Body of pancreas (tissue), 4 donors: Measurements from ENCODE around the gene SAMHD1. TPM values are rescaled to one million over a fixed set of nuclear protein-coding genes. Genes with fewer than 3 reads are reported as not detected.
"Not testable (repeated sequence)": the region's sequence is repeated elsewhere in the genome, so short reads cannot be mapped to it uniquely, and the experiment has no call there.

Experiments used
- ATAC-seq: fragments of 150-250 bp; one replicate; pipeline ENCODE4 v1.9.1; 2016
- DNase-seq, 4 donors: peaks; one replicate each; pipeline ENCODE4 v3.0.0-alpha.2; 2019
- H3K27ac ChIP-seq, 4 donors: fragments of 200-600 bp; sonication (generic); 1 replicate in 3 of 4; 2 replicates in 1 of 4; pipeline versions ENCODE4 v1.5.1 to v1.6.1; 2016 to 2019; ENCODE audit warnings: mild to moderate bottlenecking in 1 of 4, mixed read lengths in 1 of 4, moderate library complexity in 1 of 4
- H3K27me3 ChIP-seq, 2 donors: fragments of 200-600 bp; sonication (generic); one replicate each; pipeline ENCODE4 v1.6.0; 2016; ENCODE audit warnings: mild to moderate bottlenecking in 1 of 2
- H3K36me3 ChIP-seq, 2 donors: fragments of 200-600 bp; sonication (generic); replicated peaks in 1 of 2; 2 replicates each; pipeline ENCODE4 v1.5.1; 2016; ENCODE audit warnings: low read depth in 2 of 2; ENCODE audit not compliant: insufficient read depth in 1 of 2
- H3K4me1 ChIP-seq: fragments of 200-600 bp; sonication (generic); one replicate; pipeline ENCODE4 v1.6.0; 2016
- H3K4me3 ChIP-seq, 2 donors: fragments of 200-600 bp; sonication (generic); 1 replicate in 1 of 2; 2 replicates in 1 of 2; pipeline ENCODE4 v1.5.1; 2016 to 2019
- H3K9me3 ChIP-seq, 3 donors: fragments of 200-600 bp; sonication (generic); 1 replicate in 2 of 3; 2 replicates in 1 of 3; pipeline ENCODE4 v1.5.1; 2016
- POLR2A ChIP-seq, 3 donors: fragments of 450-650 bp; IDR thresholded peaks; one replicate each; pipeline ENCODE4 v1.6.1; 2016; ENCODE audit warnings: antibody characterized with exemption in 3 of 3, mild to moderate bottlenecking in 2 of 3
- WGBS, 2 donors: methylation state at CpG; one replicate each; pipeline ENCODE4 v1.1.5; 2017; 5-methylcytosine and 5-hydroxymethylcytosine counted together
- intact Hi-C: fragments of 100-400 bp; cut with DNase I; formaldehyde crosslinking; loops from one replicate; pipeline ENCODE4 v1.15.1; 2023
- total RNA-seq, 2 donors: library from RNA; depleted of rRNA; stranded (reverse); fragments of >200 nt; gene quantifications; one replicate each; pipeline ENCODE4 v1.1.0, GENCODE V29; 2016
- TF ChIP-seq, protein P1 (sequence below), 7 experiments: fragments of 450-650 bp in 4 of 7; fragments of 200-600 bp in 3 of 7; sonication (generic) in 3 of 7; IDR thresholded peaks; one replicate each; pipeline ENCODE4 v1.5.1; 2016 to 2019; ENCODE audit warnings: antibody characterized with exemption in 7 of 7

The SAMHD1 gene
- total RNA-seq, 2 donors from 2014 or later, result 87.7 to 116 TPM

DNA sequence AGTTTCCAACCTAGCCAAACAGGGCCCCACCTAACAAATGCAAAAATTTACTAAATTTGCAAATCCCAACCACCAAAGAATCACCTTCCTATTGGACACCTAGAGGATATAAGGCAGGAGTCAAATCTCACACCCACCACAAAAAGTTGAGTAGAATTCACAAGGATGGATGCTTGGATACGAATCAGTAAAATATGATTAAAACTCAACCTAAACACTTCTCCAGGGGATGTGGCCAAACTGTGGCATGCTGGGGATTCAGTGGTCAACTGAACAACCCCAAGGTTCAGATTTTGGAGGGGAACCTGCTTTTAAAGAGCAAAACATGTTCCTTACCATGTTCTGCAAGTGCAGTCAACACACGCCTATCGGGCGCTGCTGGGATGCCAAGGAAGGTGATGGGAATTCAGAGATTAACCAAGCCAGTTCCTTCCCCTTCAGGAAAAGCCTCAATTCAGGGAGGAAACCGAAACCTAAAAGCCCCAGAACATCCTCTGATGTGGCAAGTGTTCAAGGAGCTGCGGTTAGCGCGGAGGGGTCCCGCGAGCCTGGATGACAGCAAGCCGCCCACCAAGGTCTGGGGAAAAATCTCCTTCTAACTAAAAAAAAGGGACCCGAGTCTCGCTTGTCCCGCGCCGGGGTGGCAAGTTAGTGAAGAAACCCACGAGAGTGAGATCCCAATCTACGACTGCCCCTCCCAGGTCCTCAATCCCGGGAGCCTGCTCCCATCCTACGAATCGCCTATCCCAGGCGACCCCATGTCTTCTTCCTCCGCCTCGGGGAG is 902 bp downstream of the SAMHD1 start:
- H3K36me3 ChIP-seq, result peaks cover 0 to 2% of the 10 kb centered on the region in 2 donors
- peak overlapping the region; percentile 72 to 96 for H3K4me3 ChIP-seq
- TF ChIP-seq, protein P1, sequence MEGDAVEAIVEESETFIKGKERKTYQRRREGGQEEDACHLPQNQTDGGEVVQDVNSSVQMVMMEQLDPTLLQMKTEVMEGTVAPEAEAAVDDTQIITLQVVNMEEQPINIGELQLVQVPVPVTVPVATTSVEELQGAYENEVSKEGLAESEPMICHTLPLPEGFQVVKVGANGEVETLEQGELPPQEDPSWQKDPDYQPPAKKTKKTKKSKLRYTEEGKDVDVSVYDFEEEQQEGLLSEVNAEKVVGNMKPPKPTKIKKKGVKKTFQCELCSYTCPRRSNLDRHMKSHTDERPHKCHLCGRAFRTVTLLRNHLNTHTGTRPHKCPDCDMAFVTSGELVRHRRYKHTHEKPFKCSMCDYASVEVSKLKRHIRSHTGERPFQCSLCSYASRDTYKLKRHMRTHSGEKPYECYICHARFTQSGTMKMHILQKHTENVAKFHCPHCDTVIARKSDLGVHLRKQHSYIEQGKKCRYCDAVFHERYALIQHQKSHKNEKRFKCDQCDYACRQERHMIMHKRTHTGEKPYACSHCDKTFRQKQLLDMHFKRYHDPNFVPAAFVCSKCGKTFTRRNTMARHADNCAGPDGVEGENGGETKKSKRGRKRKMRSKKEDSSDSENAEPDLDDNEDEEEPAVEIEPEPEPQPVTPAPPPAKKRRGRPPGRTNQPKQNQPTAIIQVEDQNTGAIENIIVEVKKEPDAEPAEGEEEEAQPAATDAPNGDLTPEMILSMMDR (IDR thresholded peaks at IDR 0.05), result no peak
- TF ChIP-seq POLR2A (IDR thresholded peaks at IDR 0.05), result no peak
- DNase-seq, result peak; percentile 17 to 39 (median 31)
- no peaks in the 10 kb centered on the region for H3K27me3 ChIP-seq
- WGBS, 2 donors, result 3 to 7% methylated on average over 18 to 24 of the region's 24 CpGs
- H3K27ac ChIP-seq, result peak overlapping the region; percentile 63 to 96 (median 90)
- H3K4me1 ChIP-seq, result peaks cover 77% of the 10 kb centered on the region
- no peak for ATAC-seq
- H3K9me3 ChIP-seq, result no peaks in the 10 kb centered on the region
- intact Hi-C loops, result no loop called here

DNA sequence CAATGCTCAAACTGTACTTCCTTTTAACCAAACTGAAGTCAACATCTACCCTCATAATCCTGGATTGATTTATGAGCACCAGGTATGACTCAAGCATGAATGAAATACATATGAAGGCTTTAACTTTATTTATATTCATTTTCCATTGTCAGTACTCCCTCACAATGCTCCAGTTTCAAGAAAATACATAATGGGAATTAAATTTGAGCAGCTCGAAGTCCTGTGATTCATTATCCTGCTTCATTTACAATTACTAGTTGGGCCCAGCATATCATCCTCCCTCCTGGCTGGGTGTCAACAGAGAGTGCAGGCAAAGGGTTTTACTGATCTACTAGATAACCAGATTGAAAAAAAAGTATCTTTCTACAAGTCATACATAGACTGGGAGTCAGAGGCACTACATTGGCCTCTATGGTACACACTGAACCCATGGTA is 10.1 kb downstream of the SAMHD1 start:
- intact Hi-C loops, result no loop called here
- no peak overlapping the region for H3K4me3 ChIP-seq
- H3K36me3 ChIP-seq, result peaks cover 0 to 7% of the 10 kb centered on the region in 2 donors
- H3K9me3 ChIP-seq, result no peaks in the 10 kb centered on the region
- no peaks in the 10 kb centered on the region for H3K27me3 ChIP-seq
- H3K4me1 ChIP-seq, result peaks cover 92% of the 10 kb centered on the region
- 11 to 13% methylated on average over 1 of the region's 1 CpG for WGBS, 2 donors
- DNase-seq (peak in 1 of 4 donors; percentile 12), ATAC-seq (no peak)
- TF ChIP-seq POLR2A (IDR thresholded peaks at IDR 0.05), result no peak
- TF ChIP-seq, protein P1 (IDR thresholded peaks at IDR 0.05), result no peak
- H3K27ac ChIP-seq, result peak overlapping the region; percentile 51 to 78 (median 62)

DNA sequence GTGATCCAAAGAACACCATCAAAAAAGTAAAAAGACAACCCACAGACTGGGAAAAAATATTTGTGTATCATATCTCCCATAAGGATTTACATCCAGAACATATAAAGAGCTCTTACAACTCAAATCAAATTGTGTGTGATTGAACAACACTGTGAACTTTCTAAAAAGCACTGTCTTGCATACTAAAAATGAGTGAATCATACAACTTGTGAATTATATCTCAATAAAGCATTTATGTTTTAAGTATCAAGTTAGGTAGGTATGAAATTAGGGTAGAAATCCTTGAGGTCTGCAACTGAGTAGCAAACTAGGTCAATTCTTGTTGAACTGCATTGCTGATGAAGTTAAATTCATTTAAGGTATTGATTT is 14.1 kb downstream of the SAMHD1 start:
- DNase-seq, result no peak
- no peaks in the 10 kb centered on the region for H3K9me3 ChIP-seq
- H3K27me3 ChIP-seq, result no peaks in the 10 kb centered on the region
- H3K4me3 ChIP-seq, result no peak overlapping the region
- intact Hi-C loops, result no loop called here
- peaks cover 84% of the 10 kb centered on the region for H3K4me1 ChIP-seq
- ATAC-seq, result peak; percentile 15
- H3K36me3 ChIP-seq, result peaks cover 0 to 9% of the 10 kb centered on the region in 2 donors
- TF ChIP-seq, protein P1 (IDR thresholded peaks at IDR 0.05), result no peak
- peak overlapping the region in 3 of 4 donors; percentile 39 to 68 (median 66) for H3K27ac ChIP-seq

DNA sequence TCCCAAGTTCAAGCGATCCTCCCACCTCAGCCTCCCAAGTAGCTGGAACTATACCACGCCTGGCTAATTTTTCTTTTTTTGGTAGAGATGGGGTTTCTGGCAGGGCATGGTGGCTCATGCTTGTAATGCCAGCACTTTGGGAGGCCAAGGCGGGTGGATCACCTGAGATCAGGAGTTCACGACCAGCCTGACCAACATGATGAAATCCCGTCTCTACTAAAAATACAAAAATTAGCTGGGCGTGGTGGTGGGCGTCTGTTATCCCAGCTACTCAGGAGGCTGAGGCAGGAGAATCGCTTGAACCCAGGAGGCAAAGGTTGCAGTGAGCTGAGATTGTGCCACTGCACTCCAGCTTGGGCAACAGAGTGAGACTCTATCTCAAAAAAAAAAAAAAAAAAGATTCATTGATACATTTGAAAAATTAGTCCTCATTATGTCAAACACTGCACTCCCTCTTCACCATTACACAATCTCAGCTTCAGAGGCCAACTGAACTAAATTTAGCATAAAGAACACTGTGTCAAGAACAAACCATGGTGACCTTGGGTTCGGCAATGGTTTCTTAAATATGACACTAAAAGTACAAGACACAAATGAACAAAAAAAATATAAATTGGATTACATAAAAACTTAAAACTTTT is 14.6 kb downstream of the SAMHD1 start:
- 68 to 77% methylated on average over 9 of the region's 9 CpGs for WGBS, 2 donors
- H3K36me3 ChIP-seq, intact Hi-C loops, H3K27me3 ChIP-seq, H3K4me3 ChIP-seq, H3K9me3 ChIP-seq: not testable (repeated sequence)
- Histone ChIP-seq H3K27ac (peak overlapping the region in 3 of 4 donors; percentile 53 to 68 (median 66)), H3K4me1 (peaks cover 84% of the 10 kb centered on the region)
- ATAC-seq (peak; percentile 71), DNase-seq (peak in 3 of 4 donors; percentile 28 to 65 (median 44))

DNA sequence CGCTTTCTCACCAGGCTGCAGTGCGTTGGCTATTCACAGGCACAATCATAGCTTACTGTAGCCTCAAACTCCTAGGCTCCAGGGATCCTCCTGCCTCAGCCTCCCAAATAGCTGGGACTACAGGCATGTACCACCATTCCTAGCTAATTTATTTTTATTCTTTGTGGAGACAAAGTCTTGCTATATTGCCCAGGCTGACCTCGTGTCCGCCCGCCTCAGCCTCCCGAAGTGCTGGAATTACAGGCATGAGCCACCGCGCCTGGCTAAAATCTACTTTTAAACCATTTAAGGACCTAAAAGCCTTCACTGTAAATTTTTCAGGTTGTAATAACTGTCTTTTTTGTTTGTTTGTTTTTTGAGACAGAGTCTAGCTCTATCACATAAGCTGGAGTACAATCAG is 15.2 kb downstream of the SAMHD1 start:
- H3K36me3 ChIP-seq, result peaks cover 0 to 9% of the 10 kb centered on the region in 2 donors
- TF ChIP-seq, protein P1 (IDR thresholded peaks at IDR 0.05), result no peak
- no peak for TF ChIP-seq POLR2A (IDR thresholded peaks at IDR 0.05)
- peaks cover 81% of the 10 kb centered on the region for H3K4me1 ChIP-seq
- WGBS, 2 donors, result 86 to 92% methylated on average over 8 of the region's 8 CpGs
- DNase-seq, result no peak
- no peaks in the 10 kb centered on the region for H3K9me3 ChIP-seq
- no peaks in the 10 kb centered on the region for H3K27me3 ChIP-seq
- no peak overlapping the region for H3K4me3 ChIP-seq
- ATAC-seq, result no peak
- intact Hi-C loops, result no loop called here
- H3K27ac ChIP-seq, result peak overlapping the region in 3 of 4 donors; percentile 53 to 68 (median 66)

DNA sequence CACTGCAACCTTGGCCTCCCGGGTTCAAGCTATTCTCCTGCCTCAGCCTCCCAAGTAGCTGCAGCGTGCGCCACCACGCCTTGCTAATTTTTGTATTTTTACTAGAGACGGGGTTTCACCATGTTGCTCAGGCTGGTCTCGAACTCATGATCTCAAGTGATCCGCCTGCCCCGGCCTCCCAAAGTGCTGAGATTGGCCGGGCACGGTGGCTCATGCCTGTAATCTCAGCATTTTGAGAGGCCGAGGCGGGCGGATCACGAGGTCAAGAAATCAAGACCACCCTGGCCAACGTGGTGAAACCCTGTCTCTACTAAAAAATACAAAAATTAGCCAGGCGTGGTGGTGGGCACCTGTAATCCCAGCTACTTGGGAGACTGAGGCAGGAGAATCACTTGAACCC is 17.9 kb downstream of the SAMHD1 start:
- Histone ChIP-seq H3K4me1 (peaks cover 62% of the 10 kb centered on the region), H3K36me3 (peaks cover under 1 to 14% of the 10 kb centered on the region in 2 donors), H3K27ac (peak overlapping the region in 1 of 4 donors; percentile 69)
- DNase-seq, ATAC-seq, H3K4me3 ChIP-seq, H3K27me3 ChIP-seq, intact Hi-C loops, H3K9me3 ChIP-seq: not testable (repeated sequence)
- WGBS, 2 donors, result 95 to 97% methylated on average over 16 of the region's 16 CpGs
